HG03066 (cell line): ENCODE data around the gene SDHAF2.

Experiments
- ATAC-seq: cut with Tn5 transposase; IDR thresholded peaks from one replicate; pipeline ENCODE4 v1.9.1; 2021; ENCODE audit warnings: low read depth; ENCODE audit not compliant: unreplicated experiment

SDHAF2 gene

DNA sequence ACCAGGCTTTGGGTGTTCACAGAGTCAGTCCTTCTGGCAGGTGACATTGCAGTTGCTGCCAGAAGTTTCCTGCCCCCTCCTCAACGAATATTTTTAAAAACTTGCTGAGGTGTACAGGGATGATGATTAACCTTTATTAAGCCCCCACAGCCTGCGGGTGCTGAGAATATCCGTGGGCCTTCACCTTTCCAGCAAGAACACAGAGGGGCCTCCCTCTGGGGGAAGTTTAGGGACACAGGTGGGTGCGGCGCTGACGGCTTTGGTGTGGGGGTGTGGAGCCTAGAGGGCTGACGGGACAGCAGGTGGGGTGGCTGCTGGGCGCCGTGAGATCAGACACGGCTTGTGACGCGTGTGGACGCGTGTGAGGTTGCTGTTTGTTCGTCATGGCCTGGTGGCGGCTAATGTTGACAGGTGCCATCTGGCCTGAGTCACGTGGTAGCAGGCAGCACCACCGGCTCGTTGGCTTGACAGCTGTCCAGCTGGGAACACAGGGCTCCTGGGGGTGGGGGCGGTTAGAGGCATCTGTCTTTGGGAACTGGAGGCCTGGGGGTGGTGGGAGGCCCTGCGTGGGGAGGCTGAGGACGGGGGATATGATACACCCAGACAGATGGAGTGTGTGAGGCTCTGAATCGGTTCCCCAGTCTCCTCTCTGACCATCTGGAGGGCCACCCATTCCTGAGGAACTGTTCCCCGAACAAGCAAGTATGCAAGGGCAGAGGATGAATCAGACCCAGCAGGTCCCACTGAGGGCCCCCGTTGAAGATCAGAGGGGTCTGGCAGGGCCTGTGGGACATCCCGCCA, 66.1 kb downstream of the SDHAF2 start:
- no peak for ATAC-seq
